Glutamatergic neuron (in vitro differentiated cells): ENCODE measurements around the gene BRCA2. TPM values are rescaled to one million over a fixed set of nuclear protein-coding genes. Genes with fewer than 3 reads are reported as not detected.

ENCODE experiments used
- DNase-seq: peaks from one replicate; pipeline ENCODE4 v3.0.0; 2022
- H3K27ac Mint-ChIP-seq: one replicate; pipeline ENCODE4 v1.8.0; 2020; ENCODE audit warnings: mild to moderate bottlenecking, mixed read lengths, inconsistent platforms; ENCODE audit not compliant: unreplicated experiment
- H3K27me3 Mint-ChIP-seq: one replicate; pipeline ENCODE4 v1.8.0; 2020; ENCODE audit warnings: mild to moderate bottlenecking, moderate library complexity, mixed read lengths, inconsistent platforms; ENCODE audit not compliant: unreplicated experiment
- H3K36me3 Mint-ChIP-seq: one replicate; pipeline ENCODE4 v1.8.0; 2020; ENCODE audit warnings: mild to moderate bottlenecking, mixed read lengths, inconsistent platforms; ENCODE audit not compliant: unreplicated experiment
- H3K4me1 Mint-ChIP-seq: one replicate; pipeline ENCODE4 v1.8.0; 2020; ENCODE audit warnings: mild to moderate bottlenecking, low read depth, mixed read lengths, inconsistent platforms; ENCODE audit not compliant: unreplicated experiment
- H3K4me3 Mint-ChIP-seq: one replicate; pipeline ENCODE4 v1.8.0; 2020; ENCODE audit warnings: mild to moderate bottlenecking, mixed read lengths, inconsistent platforms; ENCODE audit not compliant: unreplicated experiment
- H3K9me3 Mint-ChIP-seq: one replicate; pipeline ENCODE4 v1.8.0; 2020; ENCODE audit warnings: mild to moderate bottlenecking, moderate library complexity, mixed read lengths, inconsistent platforms; ENCODE audit not compliant: unreplicated experiment
- total RNA-seq: library from RNA; stranded (reverse); fragmentation: NEBNext Ultra II Directional; extraction: Animal tissue kit (Norgen Biotek cat#: 25700); gene quantifications from one replicate; pipeline ENCODE4 v1.2.1, GENCODE V29; 2021; ENCODE audit not compliant: unreplicated experiment
- TF ChIP-seq, protein P1 (sequence below): fragments of 200-600 bp; sonication (generic); IDR thresholded peaks from one replicate; pipeline ENCODE4 v1.5.0; 2021; ENCODE audit not compliant: partially characterized antibody, unreplicated experiment

Gene BRCA2
- total RNA-seq, 1 donor from 2014 or later, result 3.0 TPM

- no peak for DNase-seq
- no peaks in the 10 kb centered on the region for H3K36me3 Mint-ChIP-seq
- no peaks in the 10 kb centered on the region for H3K9me3 Mint-ChIP-seq
- TF ChIP-seq, protein P1, sequence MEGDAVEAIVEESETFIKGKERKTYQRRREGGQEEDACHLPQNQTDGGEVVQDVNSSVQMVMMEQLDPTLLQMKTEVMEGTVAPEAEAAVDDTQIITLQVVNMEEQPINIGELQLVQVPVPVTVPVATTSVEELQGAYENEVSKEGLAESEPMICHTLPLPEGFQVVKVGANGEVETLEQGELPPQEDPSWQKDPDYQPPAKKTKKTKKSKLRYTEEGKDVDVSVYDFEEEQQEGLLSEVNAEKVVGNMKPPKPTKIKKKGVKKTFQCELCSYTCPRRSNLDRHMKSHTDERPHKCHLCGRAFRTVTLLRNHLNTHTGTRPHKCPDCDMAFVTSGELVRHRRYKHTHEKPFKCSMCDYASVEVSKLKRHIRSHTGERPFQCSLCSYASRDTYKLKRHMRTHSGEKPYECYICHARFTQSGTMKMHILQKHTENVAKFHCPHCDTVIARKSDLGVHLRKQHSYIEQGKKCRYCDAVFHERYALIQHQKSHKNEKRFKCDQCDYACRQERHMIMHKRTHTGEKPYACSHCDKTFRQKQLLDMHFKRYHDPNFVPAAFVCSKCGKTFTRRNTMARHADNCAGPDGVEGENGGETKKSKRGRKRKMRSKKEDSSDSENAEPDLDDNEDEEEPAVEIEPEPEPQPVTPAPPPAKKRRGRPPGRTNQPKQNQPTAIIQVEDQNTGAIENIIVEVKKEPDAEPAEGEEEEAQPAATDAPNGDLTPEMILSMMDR, result no peak
- peaks cover 2% of the 10 kb centered on the region for H3K27me3 Mint-ChIP-seq
- H3K4me1 Mint-ChIP-seq, result no peaks in the 10 kb centered on the region
- H3K4me3 Mint-ChIP-seq, result no peak overlapping the region
- no peak overlapping the region for H3K27ac Mint-ChIP-seq
These were observed 75.9 kb downstream of the BRCA2 start for GRCh38 chr13:32391101-32391619.

GRCh38 chr13:32403108-32403507, 87.8 kb downstream of the BRCA2 start:
- H3K9me3 Mint-ChIP-seq, result no peaks in the 10 kb centered on the region
- H3K36me3 Mint-ChIP-seq, result no peaks in the 10 kb centered on the region
- DNase-seq, result no peak
- H3K27me3 Mint-ChIP-seq, result no peaks in the 10 kb centered on the region
- no peak overlapping the region for H3K27ac Mint-ChIP-seq
- H3K4me1 Mint-ChIP-seq, result no peaks in the 10 kb centered on the region
- H3K4me3 Mint-ChIP-seq, result no peak overlapping the region
- TF ChIP-seq, protein P1, result no peak

GRCh38 chr13:32407854-32408253, 92.5 kb downstream of the BRCA2 start:
- Mint-ChIP-seq H3K9me3 (peaks cover 1% of the 10 kb centered on the region), H3K27ac (no peak overlapping the region), H3K4me1 (peaks cover 17% of the 10 kb centered on the region), H3K36me3 (no peaks in the 10 kb centered on the region), H3K4me3 (no peak overlapping the region), H3K27me3 (peaks cover 4% of the 10 kb centered on the region)
- TF ChIP-seq, protein P1, result no peak
- DNase-seq, result no peak

DNA sequence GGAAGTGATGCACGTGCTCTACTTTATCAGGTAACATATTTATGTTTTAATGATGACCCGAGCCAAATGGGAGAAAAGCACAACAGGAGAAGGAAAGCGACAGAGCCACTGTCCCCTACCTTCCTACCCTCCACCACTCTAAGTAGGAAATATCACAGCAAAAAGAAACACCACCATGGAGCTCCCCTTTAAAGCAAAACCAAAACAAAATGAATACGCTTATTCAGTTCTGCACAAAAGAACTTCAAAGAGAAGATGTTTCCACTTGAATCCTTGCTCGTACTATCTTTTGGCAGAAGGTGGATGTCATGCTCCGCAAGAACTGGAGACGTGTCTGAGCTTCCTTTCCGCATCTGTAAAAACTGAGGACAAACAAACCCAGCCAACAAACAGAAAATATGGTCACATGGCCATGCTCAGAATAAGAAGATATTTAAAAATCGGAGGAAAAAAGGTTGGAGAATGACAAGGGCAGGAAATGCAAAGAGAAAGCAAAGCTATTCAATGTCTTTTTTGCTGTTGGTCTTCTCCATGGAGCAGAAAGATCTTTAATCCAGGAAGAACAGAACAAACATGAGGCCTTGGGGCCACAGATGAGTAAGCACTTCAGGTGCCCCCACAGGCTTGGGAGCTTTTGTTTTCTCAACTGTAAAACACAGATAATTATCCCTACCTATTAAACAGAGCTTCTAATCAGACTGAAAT, 93.1 kb downstream of the BRCA2 start:
- H3K4me3 Mint-ChIP-seq, result no peak overlapping the region
- H3K9me3 Mint-ChIP-seq, result peaks cover 1% of the 10 kb centered on the region
- TF ChIP-seq, protein P1, result no peak
- H3K4me1 Mint-ChIP-seq, result peaks cover 17% of the 10 kb centered on the region
- H3K27ac Mint-ChIP-seq, result no peak overlapping the region
- no peaks in the 10 kb centered on the region for H3K36me3 Mint-ChIP-seq
- no peak for DNase-seq
- peaks cover 4% of the 10 kb centered on the region for H3K27me3 Mint-ChIP-seq

DNA sequence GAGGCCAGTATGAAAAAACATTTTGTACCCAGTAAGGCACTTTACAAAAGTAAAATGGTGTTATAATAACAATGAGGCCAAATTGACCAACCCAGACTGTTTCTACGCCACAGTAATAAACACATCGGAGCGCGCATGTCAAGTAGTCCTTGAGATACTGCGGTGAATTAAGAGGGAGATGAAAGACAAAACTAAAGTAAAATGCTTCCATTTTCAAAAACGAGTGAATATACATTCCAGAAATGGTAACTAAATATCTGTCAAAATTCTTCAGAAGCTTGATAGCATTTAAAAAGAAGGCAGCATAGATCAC, 93.6 kb downstream of the BRCA2 start:
- Mint-ChIP-seq H3K9me3 (peaks cover 1% of the 10 kb centered on the region), H3K4me1 (peaks cover 17% of the 10 kb centered on the region), H3K36me3 (no peaks in the 10 kb centered on the region), H3K27me3 (peaks cover 4% of the 10 kb centered on the region), H3K27ac (peak overlapping the region; percentile 78), H3K4me3 (peak overlapping the region; percentile 88)
- TF ChIP-seq, protein P1, result no peak
- DNase-seq, result no peak
